Left kidney (tissue), 2 donors: Measurements from ENCODE around the gene NPEPL1. TPM values are rescaled to one million over a fixed set of nuclear protein-coding genes. Genes with fewer than 3 reads are reported as not detected.
"Not testable (repeated sequence)": the region's sequence is repeated elsewhere in the genome, so short reads cannot be mapped to it uniquely, and the experiment has no call there.

ENCODE experiments used
- DNase-seq: peaks from one replicate; pipeline ENCODE4 v3.0.0-alpha.2; 2013
- polyA plus RNA-seq: library from polyadenylated mRNA; unstranded; fragments of 120-200 nt; gene quantifications from one replicate; pipeline ENCODE4 v1.2.1, GENCODE V29; 2013; ENCODE audit not compliant: insufficient read length

NPEPL1 gene
- polyA plus RNA-seq, 1 donor, result 41.7 TPM

- DNase-seq, result no peak
These were observed 48.0 kb downstream of the NPEPL1 start for GRCh38 chr20:58740356-58741308.

DNA sequence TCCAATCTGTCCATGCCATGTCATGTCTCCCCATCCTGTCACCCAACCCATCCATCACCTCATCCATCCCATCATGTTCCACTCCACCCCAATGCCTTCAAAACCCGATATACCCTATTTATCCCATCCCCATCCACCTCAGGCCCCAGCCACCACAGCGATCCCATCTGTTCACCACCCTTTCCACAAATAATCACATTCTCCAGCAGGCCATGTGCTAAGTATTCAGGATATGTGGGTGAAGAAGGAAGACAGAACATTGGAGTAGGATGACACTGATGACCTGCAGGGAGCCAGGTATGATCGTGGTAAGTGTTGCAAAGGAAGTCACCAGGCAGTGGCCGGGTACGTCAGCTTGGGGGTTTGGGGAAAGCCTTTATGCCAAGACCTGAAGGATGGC, 48.8 kb downstream of the NPEPL1 start:
- no peak for DNase-seq

- DNase-seq, result no peak
These were observed 50.3 kb downstream of the NPEPL1 start for GRCh38 chr20:58742668-58743566.

DNA sequence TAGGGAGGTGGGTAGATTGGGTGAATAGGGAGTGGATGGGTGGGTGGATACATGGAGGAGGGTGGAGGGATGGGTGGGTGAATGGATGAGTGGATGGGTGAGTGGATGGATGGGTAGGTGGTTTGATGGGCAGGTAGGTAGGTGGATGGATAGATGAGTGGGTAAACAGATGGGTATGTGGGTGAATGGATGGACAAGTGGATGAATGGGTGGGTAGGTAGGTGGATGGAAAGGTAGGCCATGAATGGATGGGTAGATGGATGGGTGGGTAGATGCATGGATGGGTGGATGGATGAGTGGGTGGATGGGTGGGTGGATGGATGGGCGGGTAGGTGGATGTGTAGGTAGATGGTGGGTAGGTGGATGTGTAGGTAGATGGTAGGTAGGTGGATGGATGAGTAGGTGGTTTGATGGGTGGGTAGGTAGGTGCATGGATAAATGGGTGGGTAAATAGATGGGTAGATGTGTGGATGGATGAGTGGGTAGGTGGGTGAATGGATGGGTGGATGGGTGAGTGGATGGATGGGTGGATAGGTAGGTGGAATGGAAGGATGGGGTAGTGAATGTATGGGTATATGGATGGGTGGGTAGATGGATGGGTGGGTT, 51.4 kb downstream of the NPEPL1 start:
- DNase-seq, result no peak

- DNase-seq, result no peak
These were observed 52.2 kb downstream of the NPEPL1 start for GRCh38 chr20:58744836-58745235.

- DNase-seq, result no peak
These were observed 52.8 kb downstream of the NPEPL1 start for GRCh38 chr20:58745391-58745790.

DNA sequence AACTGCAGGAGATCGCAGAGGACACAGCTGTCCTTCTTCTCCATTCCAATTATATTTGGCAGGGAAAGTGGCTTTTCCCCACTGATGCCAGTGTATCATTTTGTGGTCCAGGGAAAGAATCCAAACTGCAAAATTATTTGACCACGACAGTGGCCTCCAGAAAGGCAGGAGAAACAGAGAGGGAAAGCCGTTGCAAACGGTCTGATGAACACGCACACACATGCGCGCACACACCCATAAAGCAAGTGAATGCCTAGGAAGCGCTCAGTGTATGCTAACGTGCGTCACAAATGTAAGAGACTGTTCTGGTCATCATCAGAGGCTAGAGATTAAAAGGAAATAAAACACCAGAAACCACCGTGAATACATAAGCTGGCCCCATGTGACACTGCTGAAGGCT, 54.0 kb downstream of the NPEPL1 start:
- no peak for DNase-seq

DNA sequence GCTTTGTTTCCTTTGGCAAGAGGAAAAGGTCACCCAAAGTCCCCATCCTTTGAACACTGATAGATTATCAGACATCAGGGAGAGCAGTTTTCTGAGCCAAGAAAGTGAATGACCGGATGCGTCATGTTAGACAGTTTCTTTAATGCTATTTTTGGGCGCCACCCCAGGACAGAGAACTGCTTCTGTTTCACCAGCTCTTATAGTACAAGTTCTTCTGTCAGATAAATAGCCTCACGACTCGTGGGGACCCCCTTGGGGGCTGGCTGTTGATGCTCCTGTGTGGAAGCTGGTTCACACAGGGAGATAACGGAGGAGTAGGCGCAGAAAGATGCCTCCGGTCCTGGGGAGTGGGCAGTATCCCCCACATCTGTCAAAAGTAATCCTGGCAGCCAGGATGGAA, 54.6 kb downstream of the NPEPL1 start:
- no peak for DNase-seq

GRCh38 chr20:58748618-58749017, 56.0 kb downstream of the NPEPL1 start:
- DNase-seq, result no peak

DNA sequence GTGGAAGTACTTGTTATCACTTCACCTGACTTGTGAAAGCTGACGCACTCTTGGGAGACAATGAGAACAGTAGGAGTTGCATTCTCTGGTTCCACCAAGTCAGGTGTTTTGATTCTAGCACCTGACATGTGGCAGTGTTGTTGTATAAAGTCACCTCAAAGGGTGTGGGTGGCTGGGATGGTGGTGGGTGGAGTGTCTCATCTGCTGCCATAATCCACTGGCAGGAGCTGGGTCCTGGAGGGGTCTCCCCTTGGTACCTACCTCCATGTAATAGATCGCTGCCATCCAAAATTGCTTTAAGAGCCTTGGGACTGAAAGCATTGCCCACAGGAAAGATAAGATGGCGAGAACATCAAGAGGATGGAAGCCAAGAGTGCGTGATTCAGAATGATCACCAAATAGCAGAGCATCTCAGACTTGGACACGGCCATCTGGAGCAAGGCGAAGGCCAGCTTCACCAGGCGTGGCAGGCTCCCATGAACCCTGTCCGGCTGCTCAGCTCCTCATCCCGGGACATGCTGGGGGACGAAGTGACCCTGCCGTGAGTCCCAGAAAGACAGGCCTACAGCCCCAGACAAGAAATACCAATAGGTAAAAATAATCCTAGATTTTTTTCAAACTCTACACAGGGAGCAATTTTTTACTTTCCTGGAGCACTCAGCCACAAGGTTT, 56.6 kb downstream of the NPEPL1 start:
- no peak for DNase-seq

GRCh38 chr20:58749979-58750378, 57.4 kb downstream of the NPEPL1 start:
- DNase-seq, result no peak

DNA sequence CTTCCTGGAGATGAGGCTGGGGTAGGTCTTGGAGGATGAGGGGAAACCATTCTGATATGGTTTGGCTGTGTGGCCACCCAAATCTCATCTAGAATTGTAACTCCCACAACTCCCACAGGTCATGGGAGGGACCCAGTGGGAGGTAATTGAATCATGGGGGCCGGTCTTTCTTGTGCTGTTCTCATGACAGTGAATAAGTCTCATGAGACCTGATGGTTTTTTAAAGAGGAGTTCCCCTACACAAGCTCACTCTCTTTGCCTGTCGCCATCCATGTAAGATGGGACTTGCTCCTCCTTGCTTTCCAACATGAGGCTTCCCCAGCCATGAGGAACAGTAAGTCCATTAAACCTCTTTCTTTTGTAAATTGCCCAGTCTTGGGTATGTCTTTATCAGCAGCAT, 58.1 kb downstream of the NPEPL1 start:
- not testable (repeated sequence) for DNase-seq

GRCh38 chr20:58751979-58752378, 59.4 kb downstream of the NPEPL1 start:
- no peak for DNase-seq

DNA sequence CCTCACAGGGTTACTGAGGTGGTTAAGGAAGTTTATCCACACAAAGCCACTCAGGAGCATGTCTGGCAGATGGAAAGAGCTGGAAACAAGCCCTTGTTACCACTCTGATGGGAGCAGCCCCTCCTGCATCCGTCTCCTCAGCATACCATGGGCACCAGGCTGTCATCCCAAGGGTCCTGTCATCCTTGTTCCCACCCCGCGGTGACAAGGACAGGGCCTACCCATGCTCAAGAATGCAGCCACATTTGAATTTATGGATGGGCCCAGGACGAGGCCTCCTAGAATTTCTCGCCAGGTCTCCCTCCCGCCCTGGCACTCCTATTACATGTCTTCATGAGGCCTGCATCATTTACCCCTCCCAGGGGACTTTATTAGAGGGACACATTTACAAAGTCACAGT, 60.0 kb downstream of the NPEPL1 start:
- no peak for DNase-seq

DNA sequence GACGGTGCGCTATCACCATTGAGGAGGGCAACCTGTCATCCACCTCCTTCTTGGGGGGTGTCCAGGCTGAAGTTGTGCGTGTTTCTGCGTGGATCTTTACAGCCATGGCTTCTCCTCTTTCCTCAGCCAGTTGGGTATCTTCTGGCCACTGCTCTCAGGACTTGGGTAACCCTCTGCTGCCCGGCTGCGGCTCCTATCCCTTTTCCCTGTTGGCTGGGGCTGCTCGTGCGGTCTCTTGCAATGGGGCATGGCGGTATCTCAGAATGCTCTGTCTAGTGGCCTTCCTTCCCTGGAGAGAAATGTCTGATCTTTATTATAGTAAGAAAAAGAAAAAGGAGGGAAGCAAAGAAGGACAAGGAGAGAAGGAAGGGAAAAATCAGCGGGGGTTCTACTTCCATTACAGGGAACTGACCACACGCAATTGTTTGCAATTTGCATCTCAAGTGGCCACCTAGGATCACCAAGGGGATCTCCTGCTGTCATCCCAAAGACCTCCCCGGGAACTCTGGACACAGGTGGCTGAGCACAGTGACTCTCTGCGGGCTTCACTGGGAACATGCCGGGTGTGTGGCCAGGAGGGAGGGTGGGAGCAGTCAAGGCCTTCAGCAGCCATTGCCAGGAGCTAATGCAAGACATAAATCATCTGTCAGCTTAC, 60.8 kb downstream of the NPEPL1 start:
- DNase-seq, result no peak

DNA sequence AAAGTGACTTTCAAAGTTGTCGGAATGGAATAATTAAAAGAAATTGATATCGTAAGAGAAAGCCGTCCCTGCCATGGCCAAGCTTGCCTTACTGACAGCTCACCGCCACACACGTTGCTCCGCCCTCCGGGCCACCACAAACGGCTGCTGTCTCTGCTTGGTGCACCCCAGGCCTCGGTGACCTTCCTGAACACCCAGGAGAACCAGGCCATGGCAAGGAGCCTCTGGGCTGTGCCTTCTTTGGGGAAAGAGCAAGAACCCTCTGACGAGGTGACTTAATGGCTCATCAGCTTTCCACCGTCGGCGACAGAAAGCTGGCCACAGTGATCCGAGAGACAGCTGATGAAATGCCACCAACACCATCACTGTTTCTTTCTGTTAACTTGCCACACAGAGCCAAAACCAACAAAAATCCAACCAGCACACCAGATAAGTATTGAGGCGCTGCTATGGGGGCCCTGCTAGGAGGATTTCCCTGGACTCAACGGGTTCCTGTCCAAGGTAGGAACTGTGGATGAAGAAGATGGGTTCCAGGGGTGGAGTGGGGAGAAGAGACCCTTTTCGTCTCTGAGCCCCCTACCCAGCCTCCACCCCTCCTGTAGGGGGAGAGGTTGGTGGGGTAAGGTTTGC, 61.4 kb downstream of the NPEPL1 start:
- DNase-seq, result no peak

DNA sequence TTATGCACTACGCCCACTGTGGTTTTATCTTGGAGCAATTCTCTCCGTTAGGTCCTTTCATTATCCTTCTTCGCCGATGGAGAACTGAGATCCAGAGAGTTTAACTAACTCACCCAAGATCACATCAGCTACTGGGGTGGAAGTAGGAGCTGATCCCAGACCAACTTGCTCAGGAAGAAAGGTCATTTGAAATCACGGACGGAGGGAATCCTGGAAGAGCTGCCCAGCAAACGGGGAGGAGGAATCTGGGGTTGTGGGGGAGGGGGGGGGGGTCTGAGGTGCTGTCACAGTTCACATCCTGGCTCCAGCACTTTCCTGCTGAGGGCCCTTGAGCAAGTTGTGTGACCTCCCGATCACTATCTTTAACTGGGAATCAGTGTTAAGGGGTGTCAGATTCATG, 62.0 kb downstream of the NPEPL1 start:
- DNase-seq, result no peak

DNA sequence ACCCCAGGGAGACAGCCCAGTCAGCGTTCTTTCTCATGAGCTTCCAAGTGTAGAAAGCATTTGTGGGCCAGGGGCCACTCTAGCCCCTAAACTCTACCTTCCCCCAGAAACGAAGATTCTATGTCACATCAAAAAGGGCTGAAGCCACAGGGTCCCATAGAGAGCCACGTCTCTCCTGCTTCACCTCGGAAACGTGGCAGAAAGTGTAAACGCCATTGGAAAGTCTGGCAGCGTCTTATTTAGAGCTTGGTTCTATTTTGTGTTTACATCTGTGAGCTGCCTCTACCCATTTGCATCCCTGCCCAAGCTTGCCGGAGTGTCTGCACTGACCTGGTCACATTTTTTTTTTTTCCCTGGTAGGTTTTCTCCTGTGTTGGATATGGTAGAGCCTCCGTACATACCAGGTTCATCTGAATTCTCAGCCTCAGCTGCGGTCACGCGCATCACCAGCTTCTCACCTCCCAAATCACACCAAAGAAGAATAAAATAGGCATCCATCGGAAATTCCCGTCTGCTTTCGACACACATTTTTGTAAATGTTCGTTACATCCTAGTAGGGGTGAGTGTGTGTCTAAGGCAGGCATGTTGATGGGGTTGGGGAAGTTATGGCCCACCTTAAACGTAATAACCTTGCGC, 62.6 kb downstream of the NPEPL1 start:
- DNase-seq, result no peak

- no peak for DNase-seq
These were observed 63.3 kb downstream of the NPEPL1 start for GRCh38 chr20:58755766-58756449.

GRCh38 chr20:58756450-58756775, 63.8 kb downstream of the NPEPL1 start:
- DNase-seq, result no peak
